ENCODE measurements around the gene USP32.
"Not testable (repeated sequence)": the region's sequence is repeated elsewhere in the genome, so short reads cannot be mapped to it uniquely, and the experiment has no call there.

Gene USP32

DNA sequence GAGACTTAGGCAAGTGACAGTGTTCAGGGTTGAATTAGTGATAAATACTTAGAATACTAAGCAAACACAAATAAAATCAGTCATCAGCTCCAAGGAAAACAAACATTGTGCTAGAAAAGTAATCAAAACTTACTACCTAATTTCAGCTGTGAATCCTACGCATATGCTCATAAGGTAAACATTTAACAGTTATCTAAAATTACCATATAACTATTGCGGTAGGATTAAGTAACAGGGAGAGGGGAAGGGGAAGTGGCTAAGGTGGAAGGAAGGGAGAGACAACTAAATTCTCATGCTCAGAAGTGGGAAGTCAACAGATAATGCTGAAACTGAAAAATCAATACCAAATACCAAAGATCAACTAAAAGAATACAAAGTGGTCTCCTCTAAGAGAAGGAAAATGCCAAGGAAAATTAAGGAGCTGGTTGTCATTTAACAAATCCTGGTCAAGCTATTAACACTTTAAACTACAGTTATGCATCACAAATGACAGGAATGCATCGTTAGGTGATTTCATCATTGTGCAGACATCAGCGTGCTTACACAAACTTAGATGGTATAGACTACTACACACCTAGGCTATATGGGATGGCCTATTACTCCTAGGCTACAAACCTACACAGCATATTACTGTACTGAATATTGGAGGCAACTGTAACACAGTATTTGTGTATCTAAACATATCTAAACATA lies 20.0 kb downstream of the USP32 start:
- no peak for DNase-seq

DNA sequence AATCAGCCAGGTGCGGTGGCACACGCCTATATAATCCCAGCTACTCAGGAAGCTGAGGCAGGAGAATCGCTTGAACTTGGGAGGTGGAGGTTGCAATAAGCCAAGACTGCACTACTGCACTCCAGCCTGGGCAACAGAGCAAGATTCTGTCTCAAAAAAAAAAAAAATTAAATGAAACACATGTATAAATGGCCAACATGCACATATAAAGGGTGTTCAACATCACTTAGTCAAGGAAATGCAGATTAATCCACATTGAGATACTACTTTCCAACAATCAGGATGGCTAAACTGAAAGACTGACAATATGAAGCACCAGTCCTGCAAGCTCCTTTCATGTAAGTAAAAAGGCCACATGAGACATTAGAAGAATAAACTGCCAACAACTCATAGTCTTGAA lies 20.5 kb downstream of the USP32 start:
- no peak for DNase-seq

DNA sequence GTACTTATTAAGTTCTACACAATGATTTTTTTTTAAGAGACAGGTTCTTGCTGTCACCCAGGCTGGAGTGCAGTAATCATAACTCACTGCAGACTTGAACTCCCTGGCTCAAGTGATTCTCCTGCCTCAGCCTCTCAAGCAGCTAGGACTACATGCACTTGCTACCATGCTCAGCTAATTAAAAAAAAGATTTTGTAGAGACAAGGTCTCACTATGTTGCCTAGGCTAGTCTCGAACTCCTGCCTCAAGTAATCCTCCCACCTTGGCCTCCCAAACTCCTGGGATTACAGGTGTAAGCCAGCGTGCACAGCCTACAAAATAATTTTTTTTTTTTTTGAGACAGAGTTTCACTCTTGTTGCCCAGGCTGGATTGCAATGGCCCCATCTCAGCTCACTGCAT lies 22.2 kb downstream of the USP32 start:
- DNase-seq, result no peak

DNA sequence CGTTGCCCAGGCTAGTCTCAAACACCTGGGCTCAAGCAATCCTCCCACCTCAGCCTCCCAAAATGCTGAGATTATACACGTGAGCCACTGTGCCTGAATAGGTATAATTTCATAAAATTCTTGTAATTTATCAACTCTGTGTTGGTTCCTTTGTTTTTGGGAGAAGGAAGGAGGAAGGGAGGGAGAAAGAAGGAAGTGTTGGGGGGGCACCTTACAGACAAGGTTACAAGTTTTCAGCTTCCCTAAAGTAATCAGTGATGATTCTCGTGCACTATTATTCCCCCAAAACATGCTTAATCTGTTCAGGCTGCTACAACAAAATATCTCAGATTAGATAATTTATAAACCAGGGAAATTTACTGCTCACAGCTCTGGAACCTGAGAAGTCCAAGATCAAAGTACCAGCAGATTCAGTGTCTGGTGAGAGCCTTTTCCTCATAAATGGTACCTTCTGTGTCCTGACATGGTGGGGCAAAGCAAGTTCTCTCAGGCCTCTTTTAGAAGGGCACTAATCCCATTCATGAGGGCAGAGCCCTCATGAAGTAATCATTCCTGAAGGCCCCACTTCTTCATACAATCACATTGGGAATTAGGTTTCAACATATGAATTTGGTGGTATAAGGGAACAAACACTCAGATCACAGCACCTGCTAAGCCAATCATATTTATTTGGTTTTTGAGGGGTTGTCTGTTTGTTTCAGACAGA lies 28.1 kb downstream of the USP32 start:
- no peak for DNase-seq

DNA sequence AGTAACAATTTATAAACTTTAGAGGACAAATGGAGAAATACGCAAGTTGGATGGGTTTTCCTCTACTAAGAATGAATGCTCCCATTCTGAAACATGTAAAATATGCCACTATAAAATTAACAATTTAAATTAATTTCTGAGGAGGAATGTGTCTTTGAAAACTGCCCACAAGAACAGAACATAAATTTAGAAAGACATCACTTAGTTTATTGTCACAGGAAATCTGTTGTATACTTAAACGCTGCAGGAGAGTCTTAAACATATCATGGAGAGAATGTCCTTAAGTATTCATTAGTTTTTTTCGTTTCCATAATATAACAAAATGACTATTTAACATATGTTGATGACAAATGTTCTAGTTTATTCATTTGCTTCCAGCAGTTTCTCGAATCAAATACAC lies 29.6 kb downstream of the USP32 start:
- DNase-seq, result no peak

DNA sequence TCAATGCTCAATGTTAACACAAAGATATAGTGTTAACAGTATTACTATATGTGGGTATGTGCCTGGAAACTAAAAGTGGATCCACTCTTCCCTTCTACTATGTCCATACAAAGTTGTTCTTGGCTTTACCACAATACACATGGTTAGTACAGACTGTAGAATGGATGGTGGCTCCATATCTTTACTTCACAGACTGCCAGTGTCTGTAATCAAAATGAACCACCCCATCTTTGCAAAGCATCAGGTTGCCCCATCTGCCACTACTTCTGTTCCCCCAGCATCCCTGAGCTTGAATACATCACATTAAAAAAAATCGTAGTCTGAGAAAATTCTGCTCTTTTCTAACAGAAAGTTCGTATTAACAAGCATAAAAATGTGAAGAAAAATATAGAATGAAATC lies 30.0 kb downstream of the USP32 start:
- DNase-seq, result no peak

DNA sequence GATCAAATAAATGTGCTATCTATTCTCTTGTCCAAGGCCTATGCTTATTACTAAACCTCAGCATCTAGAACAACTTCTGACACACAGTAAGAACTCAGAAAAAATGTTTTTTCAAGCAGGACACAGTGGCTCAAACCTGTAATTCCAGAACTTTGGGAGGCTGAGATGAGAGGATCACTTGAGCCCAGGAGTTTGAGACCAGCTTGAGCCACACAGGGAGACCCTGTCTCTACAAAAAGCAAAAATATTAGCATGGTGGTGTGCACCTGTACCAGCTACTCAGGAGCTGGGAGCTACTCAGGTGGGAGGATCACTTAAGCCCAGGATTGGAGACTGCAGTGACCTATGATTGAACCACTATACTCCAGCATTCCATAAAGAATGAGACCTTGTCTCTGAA lies 32.5 kb downstream of the USP32 start:
- no peak for DNase-seq

DNA sequence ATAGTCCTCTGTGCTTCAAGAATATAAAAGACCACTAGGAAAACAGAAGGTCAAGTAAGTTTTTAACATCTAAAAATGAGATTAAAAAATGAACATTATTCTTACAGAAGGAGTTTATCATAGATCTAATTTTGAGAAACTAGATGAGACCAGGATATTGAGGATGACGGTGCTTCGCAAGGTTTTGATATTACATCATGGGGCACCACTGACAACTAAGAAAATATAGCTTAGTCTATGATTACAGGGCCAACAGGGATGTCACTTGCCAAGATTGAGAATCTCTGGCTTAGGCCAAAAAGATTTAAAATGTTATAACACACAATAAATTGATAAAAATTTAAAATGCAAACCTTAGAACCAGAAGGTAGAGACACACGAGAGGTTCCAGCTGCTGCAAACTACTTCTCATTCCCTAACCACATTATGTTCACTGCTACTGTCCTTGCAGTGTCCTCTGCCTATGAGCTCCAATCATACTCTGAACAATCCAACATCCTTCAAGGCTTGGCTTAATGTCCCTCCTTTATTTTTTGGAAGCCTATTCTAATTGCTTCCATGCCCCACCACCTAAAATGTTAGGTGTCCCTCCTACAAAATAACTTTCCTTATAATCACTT lies 33.2 kb downstream of the USP32 start:
- no peak for DNase-seq

DNA sequence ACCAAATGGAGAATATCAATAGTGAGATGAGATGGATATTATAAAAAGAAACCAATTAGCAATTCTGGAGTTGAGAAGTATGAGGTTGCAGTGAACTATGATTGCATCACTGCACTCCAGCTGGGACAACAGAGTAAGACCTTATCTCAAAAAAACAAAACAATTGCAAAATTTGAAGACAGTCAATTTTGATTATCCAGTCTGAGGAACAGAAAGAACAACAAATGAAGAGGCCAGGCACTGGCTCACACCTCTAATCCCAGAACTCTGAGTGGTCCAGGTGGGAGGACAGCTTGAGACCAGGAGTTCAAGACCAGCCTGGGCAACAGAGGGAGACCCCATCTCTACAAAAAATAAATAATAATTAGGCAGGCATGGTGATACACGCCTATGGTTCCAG lies 35.0 kb downstream of the USP32 start:
- no peak for DNase-seq

DNA sequence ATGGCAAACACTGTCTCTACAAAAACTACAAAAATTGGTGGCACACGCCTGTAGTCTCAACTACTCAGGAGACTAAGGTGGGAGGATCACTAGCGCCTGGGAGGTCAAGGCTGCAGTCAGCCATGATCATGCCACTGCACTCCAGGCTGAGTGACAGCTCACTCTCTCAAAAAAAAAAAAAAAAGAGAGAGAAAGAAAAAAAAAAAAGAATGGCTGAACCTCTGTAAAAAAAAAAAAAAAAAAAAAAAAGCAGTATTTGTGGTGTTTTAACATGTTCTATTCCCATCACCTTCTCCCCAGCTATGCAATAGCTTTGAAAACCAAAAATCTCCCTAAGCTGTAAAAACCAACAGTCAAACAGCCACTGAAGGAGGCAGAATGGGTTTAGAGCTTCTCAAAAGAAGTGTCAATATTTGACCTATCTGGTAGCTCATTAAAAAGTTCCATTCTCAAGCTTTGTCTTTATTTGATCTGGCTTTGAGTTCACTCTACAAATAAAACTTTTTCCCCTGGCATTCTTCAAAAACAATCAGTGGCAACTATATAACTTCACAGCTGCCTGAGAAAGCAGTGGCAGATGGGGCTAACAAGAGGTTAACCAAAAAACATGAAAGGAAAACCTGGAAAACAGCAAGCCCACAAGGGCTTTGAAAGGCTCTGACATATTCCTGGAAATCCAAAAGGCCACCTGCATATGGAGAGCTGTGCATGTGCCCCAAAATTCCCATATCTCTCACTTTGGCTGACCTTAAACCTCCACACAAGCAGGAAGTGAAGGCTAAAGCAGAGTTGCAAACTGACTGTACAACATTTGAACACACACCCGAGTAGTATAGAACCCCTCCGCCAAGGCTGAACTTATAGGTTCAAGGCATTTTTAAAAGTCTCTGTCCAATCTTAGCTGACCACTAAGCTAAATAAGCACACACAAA lies 36.0 kb downstream of the USP32 start:
- DNase-seq, result no peak

DNA sequence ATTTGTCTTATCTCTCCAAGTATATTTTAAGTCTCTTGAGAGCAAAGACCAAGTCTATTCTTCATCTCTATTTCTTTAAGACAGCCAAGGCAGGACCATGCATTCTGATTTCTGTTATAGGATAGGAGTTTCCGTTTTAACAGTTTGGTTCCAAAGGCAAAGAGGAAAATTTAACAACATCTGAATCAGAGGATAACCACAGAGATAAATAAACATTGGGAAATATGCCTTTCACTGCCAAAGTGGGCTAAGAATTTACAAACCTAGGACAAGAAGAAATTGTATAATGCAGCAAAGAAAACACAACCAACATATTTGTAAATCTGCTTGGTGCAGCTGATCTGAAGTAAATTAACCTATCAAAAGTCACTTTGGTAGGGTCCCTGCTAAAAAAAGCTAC lies 37.7 kb downstream of the USP32 start:
- no peak for DNase-seq

DNA sequence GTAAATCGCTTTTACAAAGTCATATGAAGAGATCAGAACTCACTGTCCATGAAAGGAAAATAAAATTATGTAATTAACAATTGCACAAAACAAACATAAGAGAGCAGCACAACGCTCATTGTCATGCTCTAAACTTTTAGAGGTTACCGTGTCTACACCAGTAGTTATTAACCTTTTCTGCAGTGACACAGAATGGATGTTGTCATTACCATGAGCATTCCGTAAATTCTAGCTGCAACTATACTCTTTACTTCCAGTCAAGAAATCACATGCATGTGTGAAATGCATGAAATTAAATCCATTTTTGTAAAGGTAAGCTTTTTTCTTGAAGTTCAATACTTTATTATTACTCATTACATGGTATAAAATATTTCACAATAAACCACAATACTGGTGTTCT lies 38.2 kb downstream of the USP32 start:
- DNase-seq, result no peak

DNA sequence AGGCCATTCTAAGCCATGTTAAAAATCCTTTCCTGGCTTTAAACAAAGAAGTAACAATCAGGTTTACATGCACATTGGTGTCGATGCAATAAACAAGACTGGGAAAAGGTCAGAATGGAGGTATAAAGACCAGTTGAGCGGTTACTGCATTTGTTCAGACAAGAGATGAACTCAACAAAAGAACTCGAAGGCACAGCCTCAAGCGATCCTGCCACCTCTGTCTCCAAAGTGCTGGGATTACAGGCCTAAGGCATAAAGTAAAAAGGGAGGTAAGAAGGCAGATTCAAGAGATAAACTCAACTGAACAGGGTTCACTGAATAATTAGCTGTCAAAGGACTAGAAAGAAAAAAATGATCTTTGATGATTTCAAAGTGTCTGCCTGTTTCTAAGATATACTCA lies 39.4 kb downstream of the USP32 start:
- no peak for DNase-seq

DNA sequence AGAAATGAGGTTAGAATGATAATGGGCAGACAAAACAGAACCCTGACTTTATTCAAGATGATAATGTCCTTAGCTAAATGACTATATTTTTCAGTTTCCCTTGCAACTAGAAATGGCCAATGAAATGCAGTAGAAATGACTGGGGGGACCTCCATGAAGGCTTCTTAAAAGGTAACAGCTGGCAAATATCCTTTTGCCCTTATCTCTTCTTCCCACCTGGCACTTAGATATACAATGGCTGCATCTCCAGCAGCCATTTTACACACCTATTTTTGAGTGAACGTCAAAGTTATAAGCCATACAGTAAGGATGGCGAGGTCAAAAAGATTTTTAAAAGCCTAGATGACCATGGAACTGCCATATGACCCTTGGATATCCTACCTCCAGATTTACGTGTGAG lies 39.9 kb downstream of the USP32 start:
- DNase-seq, result no peak

DNA sequence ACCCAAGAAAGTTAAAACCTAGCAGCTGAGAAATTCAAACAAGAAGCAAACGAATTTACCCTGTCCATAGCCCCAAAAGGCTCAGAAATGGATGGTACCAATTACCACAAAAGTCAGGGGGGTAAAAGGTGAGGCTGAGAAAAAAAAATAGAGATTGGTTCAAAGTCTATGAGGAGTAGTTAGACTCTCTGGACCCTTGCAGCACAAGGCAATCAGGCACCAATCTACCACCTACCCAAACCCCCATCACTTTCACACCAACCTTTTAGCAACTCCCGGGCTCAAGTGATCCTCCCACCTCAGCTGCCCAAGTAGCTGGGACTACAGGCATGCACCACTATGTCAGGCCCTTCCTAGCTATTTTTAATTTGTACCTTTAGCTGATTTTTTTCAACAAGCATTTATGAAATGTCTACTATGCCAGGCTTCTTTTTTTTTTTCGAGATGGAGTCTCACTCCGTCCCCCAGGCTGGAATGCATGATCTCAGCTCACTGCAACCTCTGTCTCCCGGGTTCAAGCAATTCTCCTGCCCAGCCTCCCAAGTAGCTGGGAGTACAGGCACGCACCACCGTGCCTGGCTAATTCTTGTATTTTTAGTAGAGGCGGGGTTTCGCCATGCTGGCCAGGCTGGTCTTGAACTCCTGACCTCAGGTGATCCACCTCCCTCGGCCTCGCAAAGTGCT lies 40.8 kb downstream of the USP32 start:
- no peak for DNase-seq

DNA sequence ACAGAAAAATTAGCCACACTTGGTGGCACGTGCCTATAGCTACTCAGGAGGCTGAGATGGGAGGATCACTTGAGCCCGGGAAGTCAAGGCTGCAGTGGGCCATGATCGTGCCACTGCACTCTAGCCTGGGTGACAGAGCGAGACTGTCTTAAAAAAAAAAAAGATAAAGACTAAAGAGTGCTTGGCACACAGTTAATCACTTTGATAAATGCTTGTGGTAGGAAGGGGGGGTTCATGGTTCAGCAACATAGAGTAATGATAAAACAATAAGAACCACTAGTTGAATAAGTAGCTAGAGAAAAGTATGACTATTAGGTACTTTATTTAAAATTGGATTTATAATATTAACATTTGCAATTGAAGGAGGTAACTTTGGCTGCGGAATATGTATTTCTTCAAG lies 43.3 kb downstream of the USP32 start:
- no peak for DNase-seq

DNA sequence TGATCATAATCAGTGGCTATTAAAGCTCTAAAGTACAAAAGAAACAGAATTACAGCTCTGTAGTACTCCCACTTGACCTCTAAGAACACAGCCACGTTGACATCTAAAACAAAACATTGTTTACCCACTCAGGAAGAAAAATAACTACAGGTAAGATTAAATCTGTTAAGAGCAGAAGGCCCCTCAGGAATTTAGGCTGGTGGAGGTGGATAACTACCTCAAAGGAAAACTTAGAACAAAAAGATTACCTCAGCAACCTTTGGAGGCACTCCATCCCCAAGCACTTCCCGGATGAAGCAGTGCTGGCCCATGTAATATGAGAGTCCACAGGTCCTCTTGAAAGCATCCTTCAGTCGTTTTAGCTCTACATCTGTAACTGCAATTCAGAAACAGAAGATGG lies 46.7 kb downstream of the USP32 start:
- DNase-seq, result no peak

DNA sequence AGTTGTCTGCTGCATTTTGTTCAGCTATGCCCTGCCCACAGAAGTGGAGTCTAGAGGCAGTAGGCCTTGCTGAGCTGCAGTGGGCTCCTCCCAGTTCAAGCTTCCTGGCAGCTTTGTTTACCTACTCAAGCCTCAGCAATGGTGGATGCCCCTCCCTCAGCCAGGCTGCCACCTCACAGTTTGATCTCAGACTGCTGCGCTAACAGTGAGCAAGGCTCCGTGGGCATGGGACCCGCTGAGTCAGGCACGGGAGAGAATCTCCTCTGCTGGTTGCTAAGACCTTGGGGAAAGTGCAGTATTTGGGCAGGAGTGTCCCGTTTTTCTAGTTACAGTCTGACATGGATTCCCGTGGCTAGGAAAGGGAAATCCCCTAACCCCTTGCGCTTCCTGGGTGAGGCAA lies 49.4 kb downstream of the USP32 start:
- not testable (repeated sequence) for DNase-seq

DNA sequence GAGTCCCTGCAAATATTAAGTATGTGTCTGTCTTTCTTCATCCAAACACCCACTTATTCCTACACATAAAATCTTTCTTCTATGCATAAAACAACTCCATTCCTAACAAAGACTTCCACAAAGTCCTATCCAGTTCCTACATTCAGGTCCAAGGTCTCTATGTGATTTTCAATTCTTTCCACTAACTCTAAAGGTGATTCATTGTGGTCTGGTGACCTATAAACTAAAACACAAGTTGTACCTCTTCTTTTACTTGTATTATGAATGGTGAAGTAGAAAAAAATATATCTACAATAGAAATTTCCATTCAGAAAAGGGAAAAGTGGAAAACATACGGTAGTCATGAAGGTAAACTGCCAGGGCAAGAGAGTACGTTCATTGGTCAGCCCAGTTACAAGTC lies 56.6 kb downstream of the USP32 start:
- no peak for DNase-seq

DNA sequence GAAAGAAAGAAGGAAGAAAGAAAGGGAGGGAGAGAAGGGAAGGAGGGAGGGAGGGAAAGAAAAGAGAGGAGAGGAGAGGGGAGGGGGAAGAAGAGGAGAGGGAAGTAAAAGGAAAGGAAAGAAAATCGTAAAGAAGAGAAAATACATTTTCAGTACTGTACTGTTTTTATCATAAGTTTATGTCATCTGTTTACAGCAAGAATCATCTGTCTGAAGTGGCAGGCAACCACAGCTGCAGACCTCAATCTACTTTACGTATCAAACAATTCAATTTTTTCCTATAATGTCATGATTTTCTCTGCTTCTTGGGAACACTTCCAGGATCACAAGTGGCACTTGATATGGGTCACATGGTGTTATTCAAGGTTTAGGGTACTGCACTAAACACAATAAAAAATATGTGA lies 58.3 kb downstream of the USP32 start:
- DNase-seq, result peak; percentile 17

DNA sequence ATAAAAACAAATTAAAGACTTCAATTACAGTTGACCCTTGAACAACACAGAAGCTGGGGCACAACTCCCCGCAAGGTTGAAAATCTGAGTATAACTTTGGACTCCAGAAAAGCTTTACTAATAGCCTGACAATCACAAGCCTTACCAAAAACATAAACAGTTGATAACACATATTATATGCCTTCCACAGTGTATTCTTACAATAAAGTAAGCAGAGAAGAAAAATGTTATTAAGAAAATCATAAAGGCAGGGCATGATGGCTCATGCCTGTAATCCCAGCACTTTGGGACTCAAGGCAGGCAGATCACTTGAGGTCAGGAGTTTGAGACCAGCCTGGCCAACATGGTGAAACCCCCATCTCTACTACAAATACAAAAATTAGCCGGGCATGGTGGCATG lies 58.9 kb downstream of the USP32 start:
- DNase-seq, result not testable (repeated sequence)

DNA sequence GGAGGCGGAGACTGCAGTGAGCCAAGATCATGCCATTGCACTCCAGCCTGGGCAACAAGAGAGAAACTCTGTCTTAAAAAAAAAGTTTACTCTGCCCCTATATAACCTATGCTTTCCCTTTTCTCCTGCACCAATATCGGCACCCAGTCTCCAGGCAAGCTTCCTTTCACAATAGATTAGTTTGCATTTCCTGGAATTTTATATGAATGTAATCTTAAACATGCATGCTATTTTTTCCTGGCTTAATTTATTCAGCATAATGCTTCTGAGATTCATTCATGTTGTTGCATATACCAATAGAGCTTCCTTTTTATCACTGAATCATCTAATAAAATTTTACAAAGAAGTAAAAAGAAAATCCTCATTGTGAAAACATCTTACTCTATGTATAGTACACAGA lies 59.4 kb downstream of the USP32 start:
- no peak for DNase-seq

DNA sequence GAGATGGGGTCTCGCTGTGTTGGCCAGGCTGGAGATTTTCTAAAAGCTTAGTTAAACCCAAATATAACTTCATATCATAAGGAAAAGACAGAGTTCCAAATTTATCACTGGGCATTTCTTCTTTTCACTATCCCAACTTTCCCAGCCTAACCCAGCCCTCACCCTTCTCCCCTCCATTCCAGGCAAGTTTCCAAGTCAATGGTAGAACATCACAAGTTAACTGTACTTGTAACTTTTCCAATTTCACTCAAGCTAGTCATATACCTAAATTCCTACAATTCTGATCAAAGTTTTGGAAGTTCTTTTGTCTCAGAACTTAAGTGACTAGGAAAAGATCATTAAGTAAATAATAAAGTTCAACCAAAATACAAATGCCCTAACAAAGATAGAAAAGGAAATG lies 61.2 kb downstream of the USP32 start:
- no peak for DNase-seq

Data from NCI-H187 treated with DMSO at 0.1 percent for 48 hours (cell line).